ENCODE results near the gene ECSIT.

DNA sequence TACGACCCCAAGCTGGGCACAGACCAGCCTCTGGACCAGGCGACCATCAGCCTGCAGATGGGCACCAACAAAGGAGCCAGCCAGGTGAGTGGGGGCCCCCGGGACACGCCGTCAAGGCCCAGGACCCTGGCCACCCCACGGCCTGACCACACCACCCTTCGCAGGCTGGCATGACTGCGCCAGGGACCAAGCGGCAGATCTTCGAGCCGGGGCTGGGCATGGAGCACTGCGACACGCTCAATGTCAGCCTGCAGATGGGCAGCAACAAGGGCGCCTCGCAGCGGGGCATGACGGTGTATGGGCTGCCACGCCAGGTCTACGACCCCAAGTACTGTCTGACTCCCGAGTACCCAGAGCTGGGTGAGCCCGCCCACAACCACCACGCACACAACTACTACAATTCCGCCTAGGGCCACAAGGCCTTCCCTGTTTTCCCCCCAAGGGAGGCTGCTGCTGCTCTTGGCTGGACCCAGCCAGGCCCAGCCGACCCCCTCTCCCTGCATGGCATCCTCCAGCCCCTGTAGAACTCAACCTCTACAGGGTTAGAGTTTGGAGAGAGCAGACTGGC lies 20.5 kb upstream of the ECSIT start:
- TF ChIP-seq POLR2A (IDR thresholded peaks at IDR 0.05; ENCODE audit: low read length) (no peak), HDAC2 (IDR thresholded peaks at IDR 0.05) (no peak), EP300 (IDR thresholded peaks at IDR 0.05) (no peak), ESRRA (IDR thresholded peaks at IDR 0.05; ENCODE audit: borderline replicate concordance, low read length) (no peak), MAZ (IDR thresholded peaks at IDR 0.05; ENCODE audit: borderline replicate concordance, low read depth, low read length) (no peak), ZFP36 (IDR thresholded peaks at IDR 0.05; ENCODE audit: borderline replicate concordance, partially characterized antibody) (no peak), HOXA7 (CRISPR knock-in tag; IDR thresholded peaks at IDR 0.05) (no peak), CHD4 (IDR thresholded peaks at IDR 0.05; ENCODE audit: borderline replicate concordance) (no peak), JUN (IDR thresholded peaks at IDR 0.05) (no peak)
- TF ChIP-seq, protein P1, sequence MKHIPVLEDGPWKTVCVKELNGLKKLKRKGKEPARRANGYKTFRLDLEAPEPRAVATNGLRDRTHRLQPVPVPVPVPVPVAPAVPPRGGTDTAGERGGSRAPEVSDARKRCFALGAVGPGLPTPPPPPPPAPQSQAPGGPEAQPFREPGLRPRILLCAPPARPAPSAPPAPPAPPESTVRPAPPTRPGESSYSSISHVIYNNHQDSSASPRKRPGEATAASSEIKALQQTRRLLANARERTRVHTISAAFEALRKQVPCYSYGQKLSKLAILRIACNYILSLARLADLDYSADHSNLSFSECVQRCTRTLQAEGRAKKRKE (CRISPR knock-in tag; IDR thresholded peaks at IDR 0.05; ENCODE audit: low read depth): no peak
- TF ChIP-seq, protein P2, sequence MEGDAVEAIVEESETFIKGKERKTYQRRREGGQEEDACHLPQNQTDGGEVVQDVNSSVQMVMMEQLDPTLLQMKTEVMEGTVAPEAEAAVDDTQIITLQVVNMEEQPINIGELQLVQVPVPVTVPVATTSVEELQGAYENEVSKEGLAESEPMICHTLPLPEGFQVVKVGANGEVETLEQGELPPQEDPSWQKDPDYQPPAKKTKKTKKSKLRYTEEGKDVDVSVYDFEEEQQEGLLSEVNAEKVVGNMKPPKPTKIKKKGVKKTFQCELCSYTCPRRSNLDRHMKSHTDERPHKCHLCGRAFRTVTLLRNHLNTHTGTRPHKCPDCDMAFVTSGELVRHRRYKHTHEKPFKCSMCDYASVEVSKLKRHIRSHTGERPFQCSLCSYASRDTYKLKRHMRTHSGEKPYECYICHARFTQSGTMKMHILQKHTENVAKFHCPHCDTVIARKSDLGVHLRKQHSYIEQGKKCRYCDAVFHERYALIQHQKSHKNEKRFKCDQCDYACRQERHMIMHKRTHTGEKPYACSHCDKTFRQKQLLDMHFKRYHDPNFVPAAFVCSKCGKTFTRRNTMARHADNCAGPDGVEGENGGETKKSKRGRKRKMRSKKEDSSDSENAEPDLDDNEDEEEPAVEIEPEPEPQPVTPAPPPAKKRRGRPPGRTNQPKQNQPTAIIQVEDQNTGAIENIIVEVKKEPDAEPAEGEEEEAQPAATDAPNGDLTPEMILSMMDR (IDR thresholded peaks at IDR 0.05): no peak
- TF ChIP-seq, protein P3, sequence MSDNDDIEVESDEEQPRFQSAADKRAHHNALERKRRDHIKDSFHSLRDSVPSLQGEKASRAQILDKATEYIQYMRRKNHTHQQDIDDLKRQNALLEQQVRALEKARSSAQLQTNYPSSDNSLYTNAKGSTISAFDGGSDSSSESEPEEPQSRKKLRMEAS (IDR thresholded peaks at IDR 0.05): no peak
- TF ChIP-seq, protein P4, sequence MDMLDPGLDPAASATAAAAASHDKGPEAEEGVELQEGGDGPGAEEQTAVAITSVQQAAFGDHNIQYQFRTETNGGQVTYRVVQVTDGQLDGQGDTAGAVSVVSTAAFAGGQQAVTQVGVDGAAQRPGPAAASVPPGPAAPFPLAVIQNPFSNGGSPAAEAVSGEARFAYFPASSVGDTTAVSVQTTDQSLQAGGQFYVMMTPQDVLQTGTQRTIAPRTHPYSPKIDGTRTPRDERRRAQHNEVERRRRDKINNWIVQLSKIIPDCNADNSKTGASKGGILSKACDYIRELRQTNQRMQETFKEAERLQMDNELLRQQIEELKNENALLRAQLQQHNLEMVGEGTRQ (IDR thresholded peaks at IDR 0.05): no peak
- TF ChIP-seq, protein P5, sequence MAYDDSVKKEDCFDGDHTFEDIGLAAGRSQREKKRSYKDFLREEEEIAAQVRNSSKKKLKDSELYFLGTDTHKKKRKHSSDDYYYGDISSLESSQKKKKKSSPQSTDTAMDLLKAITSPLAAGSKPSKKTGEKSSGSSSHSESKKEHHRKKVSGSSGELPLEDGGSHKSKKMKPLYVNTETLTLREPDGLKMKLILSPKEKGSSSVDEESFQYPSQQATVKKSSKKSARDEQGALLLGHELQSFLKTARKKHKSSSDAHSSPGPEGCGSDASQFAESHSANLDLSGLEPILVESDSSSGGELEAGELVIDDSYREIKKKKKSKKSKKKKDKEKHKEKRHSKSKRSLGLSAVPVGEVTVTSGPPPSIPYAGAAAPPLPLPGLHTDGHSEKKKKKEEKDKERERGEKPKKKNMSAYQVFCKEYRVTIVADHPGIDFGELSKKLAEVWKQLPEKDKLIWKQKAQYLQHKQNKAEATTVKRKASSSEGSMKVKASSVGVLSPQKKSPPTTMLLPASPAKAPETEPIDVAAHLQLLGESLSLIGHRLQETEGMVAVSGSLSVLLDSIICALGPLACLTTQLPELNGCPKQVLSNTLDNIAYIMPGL (CRISPR knock-in tag; IDR thresholded peaks at IDR 0.05; ENCODE audit: borderline replicate concordance): no peak
